NCI-H2029 treated with DMSO at 0.1 percent for 48 hours (cell line): ENCODE measurements around the gene PLEKHG3.
A peak's percentile ranks its signal among the peaks of the same experiment; 100 is the strongest.

Experiments used
- DNase-seq: peaks from one replicate; lab custom pipeline; 2025; lab: John Stamatoyannopoulos, UW

The PLEKHG3 gene

GRCh38 chr14:64786296-64787149 is 82.3 kb downstream of the PLEKHG3 start:
- no peak for DNase-seq

- no peak for DNase-seq
Observed at GRCh38 chr14:64787619-64788018, 83.4 kb downstream of the PLEKHG3 start.

- peak; percentile 48 for DNase-seq
Observed at GRCh38 chr14:64788706-64789105, 84.5 kb downstream of the PLEKHG3 start.

GRCh38 chr14:64789696-64790095 is 85.5 kb downstream of the PLEKHG3 start:
- no peak for DNase-seq

- no peak for DNase-seq
Observed at GRCh38 chr14:64790478-64790877, 86.3 kb downstream of the PLEKHG3 start.

GRCh38 chr14:64792231-64792630 is 88.0 kb downstream of the PLEKHG3 start:
- DNase-seq = no peak

GRCh38 chr14:64792871-64793560 is 88.8 kb downstream of the PLEKHG3 start:
- DNase-seq = no peak

- DNase-seq = no peak
Observed at GRCh38 chr14:64795211-64795610, 91.0 kb downstream of the PLEKHG3 start.

- DNase-seq = no peak
Observed at GRCh38 chr14:64795921-64796320, 91.7 kb downstream of the PLEKHG3 start.

GRCh38 chr14:64796369-64796768 is 92.1 kb downstream of the PLEKHG3 start:
- no peak for DNase-seq

GRCh38 chr14:64799555-64799954 is 95.3 kb downstream of the PLEKHG3 start:
- DNase-seq = no peak
